WTC11 (cell line): Measurements from ENCODE around the gene SYT17. TPM values are rescaled to one million over a fixed set of nuclear protein-coding genes. Genes with fewer than 3 reads are reported as not detected.

Source experiments
- ATAC-seq: fragments of 200-7000 bp; cut with Tn5 transposase; 2 replicates; pipeline ENCODE4 v1.10.0; 2021; ENCODE audit warnings: mild to moderate bottlenecking, moderate library complexity
- CTCF ChIA-PET: fragments of 300-600 bp; sonication (Branson Sonifier 250); formaldehyde crosslinking; loops from one replicate; lab custom pipeline; 2021; ENCODE audit warnings: antibody characterized with exemption; lab: Charles Lee
- POLR2A ChIA-PET: fragments of 350-600 bp; sonication (Branson Sonifier 250); formaldehyde crosslinking; loops from one replicate; lab custom pipeline; 2021; ENCODE audit warnings: antibody characterized with exemption; lab: Charles Lee
- DNase-seq: peaks from one replicate; pipeline ENCODE4 v3.0.0; 2021; ENCODE audit warnings: low spot score
- H3K27ac Mint-ChIP-seq: 2 replicates; pipeline ENCODE4 v1.8.0; 2021; ENCODE audit warnings: mixed read lengths
- H3K27me3 Mint-ChIP-seq: 2 replicates; pipeline ENCODE4 v1.8.0; 2021; ENCODE audit warnings: low read depth, mild to moderate bottlenecking, moderate library complexity, mixed read lengths
- H3K36me3 Mint-ChIP-seq: 2 replicates; pipeline ENCODE4 v1.8.0; 2021; ENCODE audit warnings: mixed read lengths
- H3K4me1 Mint-ChIP-seq: 2 replicates; pipeline ENCODE4 v1.8.0; 2022; ENCODE audit warnings: mixed read lengths
- H3K4me3 Mint-ChIP-seq: 2 replicates; pipeline ENCODE4 v1.8.0; 2021; ENCODE audit warnings: mild to moderate bottlenecking, moderate library complexity, mixed read lengths
- H3K9me3 Mint-ChIP-seq: 2 replicates; pipeline ENCODE4 v1.8.0; 2021; ENCODE audit warnings: mixed read lengths
- FOXJ3 ChIP-seq: sonication (generic); formaldehyde crosslinking; IDR thresholded peaks from 2 replicates; pipeline ENCODE4 v1.9.0; 2021; ENCODE audit warnings: missing genetic modification reagents, mild to moderate bottlenecking, borderline replicate concordance
- FOXK1 ChIP-seq: sonication (generic); formaldehyde crosslinking; IDR thresholded peaks from 2 replicates; pipeline ENCODE4 v1.8.0; 2022; ENCODE audit warnings: mild to moderate bottlenecking, moderate library complexity, missing genetic modification reagents
- FOXP1 ChIP-seq: sonication (generic); formaldehyde crosslinking; IDR thresholded peaks from 2 replicates; pipeline ENCODE4 v1.8.0; 2022; ENCODE audit warnings: missing genetic modification reagents, mild to moderate bottlenecking, moderate library complexity, borderline replicate concordance
- FOXP4 ChIP-seq: sonication (generic); formaldehyde crosslinking; IDR thresholded peaks from 2 replicates; pipeline ENCODE4 v1.8.0; 2022; ENCODE audit warnings: mild to moderate bottlenecking, missing genetic modification reagents
- GRHL2 ChIP-seq: fragments of 250-450 bp; sonication (Bioruptor Pico); IDR thresholded peaks from 2 replicates; pipeline ENCODE4 v1.8.0; 2022; ENCODE audit warnings: mild to moderate bottlenecking, moderate library complexity; ENCODE audit not compliant: insufficient replicate concordance, severe bottlenecking
- GTF2I ChIP-seq: fragments of 250-450 bp; sonication (Bioruptor Pico); conservative IDR thresholded peaks from 2 replicates; pipeline ENCODE4 v1.4.0; 2021; ENCODE audit warnings: mild to moderate bottlenecking
- NFE2L1 ChIP-seq: sonication (generic); formaldehyde crosslinking; IDR thresholded peaks from 2 replicates; pipeline ENCODE4 v1.8.1; 2023; ENCODE audit warnings: missing genetic modification reagents
- NR2C2 ChIP-seq: sonication (generic); formaldehyde crosslinking; IDR thresholded peaks from 2 replicates; pipeline ENCODE4 v1.8.0; 2022; ENCODE audit warnings: mild to moderate bottlenecking, missing genetic modification reagents
- PRRX2 ChIP-seq: fragments of 250-450 bp; sonication (Bioruptor Pico); IDR thresholded peaks from 2 replicates; pipeline ENCODE4 v1.8.0; 2021; ENCODE audit warnings: mild to moderate bottlenecking
- RORB ChIP-seq: fragments of 250-450 bp; sonication (Bioruptor Pico); IDR thresholded peaks from 2 replicates; pipeline ENCODE4 v1.9.0; 2021; ENCODE audit warnings: mild to moderate bottlenecking
- TEAD1 ChIP-seq: sonication (generic); formaldehyde crosslinking; IDR thresholded peaks from 2 replicates; pipeline ENCODE4 v1.8.0; 2022; ENCODE audit warnings: mild to moderate bottlenecking, missing genetic modification reagents
- TEAD4 ChIP-seq: sonication (generic); formaldehyde crosslinking; IDR thresholded peaks from 2 replicates; pipeline ENCODE4 v1.8.0; 2022; ENCODE audit warnings: mild to moderate bottlenecking, missing genetic modification reagents
- ZNF121 ChIP-seq: sonication (generic); formaldehyde crosslinking; IDR thresholded peaks from 2 replicates; pipeline ENCODE4 v1.8.0; 2023; ENCODE audit warnings: missing genetic modification reagents
- ZNF263 ChIP-seq: sonication (generic); formaldehyde crosslinking; IDR thresholded peaks from 2 replicates; pipeline ENCODE4 v1.8.1; 2022; ENCODE audit warnings: low read depth, mild to moderate bottlenecking, moderate library complexity, missing genetic modification reagents
- ZNF423 ChIP-seq: fragments of 250-450 bp; sonication (Bioruptor Pico); IDR thresholded peaks from 2 replicates; pipeline ENCODE4 v2.1.2; 2022; ENCODE audit warnings: mild to moderate bottlenecking, moderate library complexity
- ZNF512 ChIP-seq: sonication (generic); formaldehyde crosslinking; IDR thresholded peaks from 2 replicates; pipeline ENCODE4 v1.8.1; 2022; ENCODE audit warnings: missing genetic modification reagents, borderline replicate concordance
- total RNA-seq: library from RNA; stranded (reverse); gene quantifications from 3 replicates; pipeline ENCODE4 v1.2.3, GENCODE V29; 2021

SYT17 gene
- total RNA-seq, 1 experiment from 2014 or later = 5.5 TPM

GRCh38 chr16:19182481-19182880, 14.4 kb downstream of the SYT17 start (continued):
- no peak for TF ChIP-seq GTF2I (CRISPR knock-in tag)
- no peak for TF ChIP-seq FOXP1 (CRISPR knock-in tag)
- no peak for TF ChIP-seq TEAD1 (CRISPR knock-in tag)

GRCh38 chr16:19183187-19183586, 15.1 kb downstream of the SYT17 start:
- CTCF ChIA-PET = interaction anchor here (1.0 kb wide), 1 partner anchor 97 kb away, joined by 3 read pairs; no protein-coding TSS in a partner anchor
- ATAC-seq = no peak
- H3K4me3 Mint-ChIP-seq = no peak overlapping the region
- H3K36me3 Mint-ChIP-seq = peaks cover 6% of the 10 kb centered on the region; the same call in 1 of the 2 replicates
- H3K27ac Mint-ChIP-seq = peak overlapping the region; percentile 48; the same call in 1 of the 2 replicates
- peaks cover 19% of the 10 kb centered on the region for H3K4me1 Mint-ChIP-seq
- no peaks in the 10 kb centered on the region for H3K27me3 Mint-ChIP-seq
- POLR2A ChIA-PET = no interaction called here
- no peak for DNase-seq
- TF ChIP-seq NR2C2 (CRISPR knock-in tag) (no peak), ZNF512 (CRISPR knock-in tag) (no peak), NFE2L1 (no peak), FOXP4 (CRISPR knock-in tag) (no peak), ZNF423 (no peak)
- H3K9me3 Mint-ChIP-seq = peaks cover 4% of the 10 kb centered on the region

- TF ChIP-seq NR2C2 (CRISPR knock-in tag) = no peak
- TF ChIP-seq ZNF121 (CRISPR knock-in tag) = peak; percentile 74
- TF ChIP-seq FOXK1 (CRISPR knock-in tag) = peak; percentile 36; the same call in 1 of the 2 replicates
- 0 out of 2 replicates have a peak, but pooled peaks have one; percentile 36 for TF ChIP-seq ZNF263 (CRISPR knock-in tag)
- Mint-ChIP-seq H3K36me3 (peaks cover 8% of the 10 kb centered on the region; the same call in 1 of the 2 replicates), H3K4me1 (peaks cover 19% of the 10 kb centered on the region), H3K4me3 (no peak overlapping the region), H3K9me3 (peaks cover 4% of the 10 kb centered on the region), H3K27ac (no peak overlapping the region), H3K27me3 (no peaks in the 10 kb centered on the region)
- DNase-seq (peak; percentile 36), ATAC-seq (peak; percentile 91)
- POLR2A ChIA-PET = interaction anchor here (0.5 kb wide), 1 partner anchor 197 kb away, joined by 4 read pairs; no protein-coding TSS in a partner anchor
- CTCF ChIA-PET = interaction anchor here (0.7 to 1.4 kb wide), 3 partner anchors 16 to 190 kb away, joined by 3 to 4 read pairs (median 3); no protein-coding TSS in a partner anchor
Measured at GRCh38 chr16:19184823-19185509, 16.9 kb downstream of the SYT17 start.

DNA sequence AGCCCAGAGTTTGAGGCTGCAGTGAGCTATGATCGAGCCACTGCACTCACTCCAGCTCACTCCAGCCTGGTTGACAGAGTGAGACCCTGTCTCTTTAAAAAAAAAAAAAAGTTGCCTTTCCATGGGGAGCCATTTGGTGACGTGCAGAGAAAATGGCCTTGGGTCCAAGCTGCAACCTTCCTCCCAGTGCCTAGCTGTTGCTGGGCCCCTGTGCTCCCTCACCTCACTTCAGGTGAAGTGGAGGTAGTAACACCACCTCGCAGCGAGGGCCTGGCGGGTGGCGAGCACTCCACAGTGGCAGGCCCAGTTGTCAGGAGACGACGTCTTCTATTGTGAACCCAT, 17.4 kb downstream of the SYT17 start:
- H3K27me3 Mint-ChIP-seq = no peaks in the 10 kb centered on the region
- H3K27ac Mint-ChIP-seq = peak overlapping the region; percentile 57; the same call in 1 of the 2 replicates
- DNase-seq (no peak), ATAC-seq (no peak)
- peaks cover 4% of the 10 kb centered on the region for H3K9me3 Mint-ChIP-seq
- TF ChIP-seq TEAD4 (CRISPR knock-in tag) (no peak), FOXJ3 (CRISPR knock-in tag) (no peak), PRRX2 (CRISPR knock-in tag) (no peak), GRHL2 (CRISPR knock-in tag) (no peak), RORB (CRISPR knock-in tag) (no peak)
- ChIA-PET POLR2A (interaction anchor here (0.5 kb wide), 1 partner anchor 198 kb away, joined by 4 read pairs; no protein-coding TSS in a partner anchor), CTCF (interaction anchor here (0.7 to 1.4 kb wide), 3 partner anchors 16 to 189 kb away, joined by 3 to 4 read pairs (median 3); no protein-coding TSS in a partner anchor)
- peaks cover 19% of the 10 kb centered on the region for H3K4me1 Mint-ChIP-seq
- peaks cover 8% of the 10 kb centered on the region; the same call in 1 of the 2 replicates for H3K36me3 Mint-ChIP-seq
- H3K4me3 Mint-ChIP-seq = no peak overlapping the region
